ENCODE data around the gene BMP6.

The BMP6 gene

DNA sequence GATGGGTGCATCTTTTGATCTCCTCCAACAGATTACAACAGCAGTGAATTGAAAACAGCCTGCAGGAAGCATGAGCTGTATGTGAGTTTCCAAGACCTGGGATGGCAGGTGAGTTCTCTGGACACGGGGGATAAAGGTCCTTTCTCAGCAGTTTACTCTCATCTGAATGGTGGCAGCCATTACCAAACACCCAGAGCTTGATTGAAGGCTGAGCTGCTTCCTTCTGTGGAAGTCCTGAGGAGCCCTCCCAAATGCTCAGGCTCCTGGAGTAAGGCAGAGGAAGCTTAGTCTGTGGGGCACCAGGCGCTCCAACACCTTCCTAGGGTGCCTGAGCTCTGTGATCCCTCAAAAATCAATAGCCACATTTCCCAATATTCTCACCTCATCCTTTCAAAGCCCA lies 153.1 kb downstream of the BMP6 start:
- H3K4me3 Mint-ChIP-seq: no peak overlapping the region
- H3K9me3 Mint-ChIP-seq: no peaks in the 10 kb centered on the region
- H3K36me3 Mint-ChIP-seq (ENCODE audit: insufficient read depth): peaks cover 12% of the 10 kb centered on the region
- no peak overlapping the region for H3K27ac Mint-ChIP-seq (ENCODE audit: low read depth)
- ATAC-seq (replicated peaks; ENCODE audit: extremely low read depth, poor library complexity, severe bottlenecking): no peak
- no peaks in the 10 kb centered on the region for H3K27me3 Mint-ChIP-seq
- H3K4me1 Mint-ChIP-seq: no peaks in the 10 kb centered on the region
- no peak for DNase-seq (ENCODE audit: low spot score in 2 of 2)

DNA sequence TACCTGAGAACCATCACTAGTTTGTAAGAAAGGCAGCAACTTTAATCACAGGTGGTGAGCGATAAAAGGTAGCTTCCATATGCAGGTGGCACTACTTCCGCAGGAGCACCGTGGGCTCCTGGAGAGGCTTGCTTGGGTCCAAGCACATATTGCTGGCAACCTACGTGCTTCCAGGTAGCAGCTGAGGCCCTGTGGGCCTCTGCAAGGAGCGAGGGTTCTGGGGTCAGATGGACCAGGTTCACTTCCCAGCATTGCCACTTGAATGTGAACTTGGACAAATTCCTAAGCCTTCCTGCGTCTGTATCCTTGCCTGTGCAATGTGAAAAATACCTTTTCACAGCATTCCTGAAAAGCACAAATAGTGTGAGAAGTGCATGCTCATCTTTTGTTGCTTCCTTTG lies 153.7 kb downstream of the BMP6 start:
- Mint-ChIP-seq H3K4me3 (no peak overlapping the region), H3K27me3 (no peaks in the 10 kb centered on the region), H3K36me3 (ENCODE audit: insufficient read depth) (peaks cover 14% of the 10 kb centered on the region), H3K27ac (ENCODE audit: low read depth) (no peak overlapping the region), H3K4me1 (no peaks in the 10 kb centered on the region), H3K9me3 (no peaks in the 10 kb centered on the region)
- DNase-seq (ENCODE audit: low spot score in 2 of 2) (no peak), ATAC-seq (replicated peaks; ENCODE audit: extremely low read depth, poor library complexity, severe bottlenecking) (no peak)

DNA sequence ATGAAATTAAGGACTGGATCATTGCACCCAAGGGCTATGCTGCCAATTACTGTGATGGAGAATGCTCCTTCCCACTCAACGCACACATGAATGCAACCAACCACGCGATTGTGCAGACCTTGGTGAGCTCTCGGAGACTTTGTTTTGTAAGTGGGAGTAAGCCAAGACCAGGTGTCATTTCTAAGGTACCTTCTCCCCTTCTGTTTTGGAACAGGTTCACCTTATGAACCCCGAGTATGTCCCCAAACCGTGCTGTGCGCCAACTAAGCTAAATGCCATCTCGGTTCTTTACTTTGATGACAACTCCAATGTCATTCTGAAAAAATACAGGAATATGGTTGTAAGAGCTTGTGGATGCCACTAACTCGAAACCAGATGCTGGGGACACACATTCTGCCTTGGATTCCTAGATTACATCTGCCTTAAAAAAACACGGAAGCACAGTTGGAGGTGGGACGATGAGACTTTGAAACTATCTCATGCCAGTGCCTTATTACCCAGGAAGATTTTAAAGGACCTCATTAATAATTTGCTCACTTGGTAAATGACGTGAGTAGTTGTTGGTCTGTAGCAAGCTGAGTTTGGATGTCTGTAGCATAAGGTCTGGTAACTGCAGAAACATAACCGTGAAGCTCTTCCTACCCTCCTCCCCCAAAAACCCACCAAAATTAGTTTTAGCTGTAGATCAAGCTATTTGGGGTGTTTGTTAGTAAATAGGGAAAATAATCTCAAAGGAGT lies 154.2 kb downstream of the BMP6 start:
- ATAC-seq (replicated peaks; ENCODE audit: extremely low read depth, poor library complexity, severe bottlenecking) (no peak), DNase-seq (ENCODE audit: low spot score in 2 of 2) (no peak)
- no peaks in the 10 kb centered on the region for H3K27me3 Mint-ChIP-seq
- no peaks in the 10 kb centered on the region for H3K9me3 Mint-ChIP-seq
- H3K27ac Mint-ChIP-seq (ENCODE audit: low read depth): no peak overlapping the region
- peaks cover 17% of the 10 kb centered on the region for H3K36me3 Mint-ChIP-seq (ENCODE audit: insufficient read depth)
- no peak overlapping the region for H3K4me3 Mint-ChIP-seq
- no peaks in the 10 kb centered on the region for H3K4me1 Mint-ChIP-seq

DNA sequence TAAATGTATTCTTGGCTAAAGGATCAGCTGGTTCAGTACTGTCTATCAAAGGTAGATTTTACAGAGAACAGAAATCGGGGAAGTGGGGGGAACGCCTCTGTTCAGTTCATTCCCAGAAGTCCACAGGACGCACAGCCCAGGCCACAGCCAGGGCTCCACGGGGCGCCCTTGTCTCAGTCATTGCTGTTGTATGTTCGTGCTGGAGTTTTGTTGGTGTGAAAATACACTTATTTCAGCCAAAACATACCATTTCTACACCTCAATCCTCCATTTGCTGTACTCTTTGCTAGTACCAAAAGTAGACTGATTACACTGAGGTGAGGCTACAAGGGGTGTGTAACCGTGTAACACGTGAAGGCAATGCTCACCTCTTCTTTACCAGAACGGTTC lies 154.8 kb downstream of the BMP6 start:
- Mint-ChIP-seq H3K4me3 (no peak overlapping the region), H3K27me3 (no peaks in the 10 kb centered on the region), H3K4me1 (no peaks in the 10 kb centered on the region), H3K27ac (ENCODE audit: low read depth) (no peak overlapping the region), H3K9me3 (no peaks in the 10 kb centered on the region), H3K36me3 (ENCODE audit: insufficient read depth) (peaks cover 18% of the 10 kb centered on the region)
- no peak for ATAC-seq (replicated peaks; ENCODE audit: extremely low read depth, poor library complexity, severe bottlenecking)
- DNase-seq (ENCODE audit: low spot score in 2 of 2): no peak

DNA sequence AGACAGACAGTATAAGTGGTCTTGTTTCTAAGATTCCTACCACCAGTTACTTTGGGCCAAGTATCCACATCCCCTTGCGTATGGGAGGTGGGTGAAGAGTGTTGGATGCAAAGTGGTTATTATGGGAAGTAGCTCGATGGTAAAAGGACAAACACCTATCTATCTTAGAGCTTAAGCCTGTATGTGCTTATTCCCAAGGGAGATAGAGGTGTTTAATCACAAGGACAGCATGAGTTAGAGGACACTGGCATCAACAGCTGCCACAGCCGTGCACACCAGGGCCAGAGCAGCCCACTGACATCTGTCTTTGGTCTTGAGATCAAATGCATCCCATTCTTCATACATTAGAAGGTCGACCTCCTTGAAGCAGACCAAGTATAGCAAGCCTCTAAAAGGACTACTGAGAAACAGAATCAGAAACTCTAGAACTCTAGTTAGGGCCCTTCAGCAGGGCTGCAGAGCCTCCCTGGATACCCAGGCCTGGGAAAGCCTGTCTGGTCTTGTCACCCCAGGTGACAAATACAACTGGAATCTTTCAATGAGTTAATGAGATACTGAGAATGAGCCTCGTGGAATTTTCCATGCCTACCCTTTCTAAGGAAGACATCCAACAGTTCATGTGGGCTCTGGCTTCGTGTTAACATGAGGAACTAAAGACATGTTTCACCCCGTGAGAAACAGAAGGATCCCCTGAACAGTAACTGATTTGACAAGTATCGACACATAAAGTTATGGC lies 156.0 kb downstream of the BMP6 start:
- Mint-ChIP-seq H3K27ac (ENCODE audit: low read depth) (no peak overlapping the region), H3K27me3 (no peaks in the 10 kb centered on the region), H3K4me1 (no peaks in the 10 kb centered on the region), H3K36me3 (ENCODE audit: insufficient read depth) (peaks cover 22% of the 10 kb centered on the region), H3K9me3 (no peaks in the 10 kb centered on the region), H3K4me3 (no peak overlapping the region)
- no peak for DNase-seq (ENCODE audit: low spot score in 2 of 2)
- ATAC-seq (replicated peaks; ENCODE audit: extremely low read depth, poor library complexity, severe bottlenecking): no peak

DNA sequence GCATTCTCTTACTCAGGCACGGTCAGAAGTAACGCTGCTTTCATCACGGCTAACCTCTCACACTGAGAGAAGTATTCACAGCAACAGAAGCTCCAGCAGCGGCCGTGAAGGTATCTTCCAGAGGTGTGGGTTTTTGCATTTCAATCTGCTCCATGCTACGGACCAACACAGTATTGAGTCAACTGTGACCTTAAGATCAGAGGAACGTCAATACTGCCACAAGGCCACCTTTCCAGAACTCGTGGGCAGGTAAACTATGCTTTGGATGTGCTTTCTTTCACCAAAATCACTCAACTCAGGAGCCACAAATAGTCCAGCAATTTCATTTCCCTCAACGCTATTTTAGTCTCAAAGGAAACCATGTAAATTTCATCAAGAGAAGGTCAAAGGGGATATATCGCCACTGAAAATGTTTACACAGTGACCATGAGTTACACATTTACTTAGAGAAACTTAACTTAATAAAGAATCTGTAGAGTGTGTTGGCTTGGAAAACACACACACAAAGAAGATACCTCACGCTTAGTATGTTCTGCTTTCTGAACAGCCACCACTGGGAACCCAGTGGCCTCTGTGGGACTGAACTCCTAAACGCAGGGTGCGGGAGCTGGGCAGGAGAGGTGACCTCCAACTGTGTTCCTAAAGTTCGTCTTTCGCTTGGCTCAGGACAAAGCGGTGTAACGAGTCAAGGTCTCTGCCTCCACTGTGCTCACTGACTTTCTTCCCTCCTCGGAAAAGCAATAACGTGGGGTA lies 156.8 kb downstream of the BMP6 start:
- H3K27me3 Mint-ChIP-seq: no peaks in the 10 kb centered on the region
- no peak overlapping the region for H3K27ac Mint-ChIP-seq (ENCODE audit: low read depth)
- no peaks in the 10 kb centered on the region for H3K9me3 Mint-ChIP-seq
- no peak overlapping the region for H3K4me3 Mint-ChIP-seq
- peaks cover 22% of the 10 kb centered on the region for H3K36me3 Mint-ChIP-seq (ENCODE audit: insufficient read depth)
- no peak for DNase-seq (ENCODE audit: low spot score in 2 of 2)
- H3K4me1 Mint-ChIP-seq: no peaks in the 10 kb centered on the region
- ATAC-seq (replicated peaks; ENCODE audit: extremely low read depth, poor library complexity, severe bottlenecking): no peak

DNA sequence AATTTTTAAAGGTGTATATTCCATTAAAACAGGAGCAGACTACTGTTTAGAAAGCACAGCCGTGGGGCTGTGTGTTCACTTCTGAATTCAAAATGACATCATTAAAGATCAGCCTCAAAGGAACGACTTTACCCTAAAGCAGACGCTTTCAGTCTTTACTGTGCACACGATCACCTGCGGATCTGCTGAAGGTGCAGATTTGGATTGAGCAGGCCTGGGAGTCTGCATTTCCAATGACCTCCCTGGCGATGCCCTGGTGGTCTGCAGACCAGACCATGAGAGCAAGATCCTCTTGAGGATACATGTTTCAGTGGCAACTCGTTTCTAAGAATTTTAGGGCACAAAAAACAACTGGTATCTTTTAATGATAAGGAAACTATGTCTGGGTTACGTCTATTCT lies 157.5 kb downstream of the BMP6 start:
- Mint-ChIP-seq H3K27ac (ENCODE audit: low read depth) (no peak overlapping the region), H3K27me3 (no peaks in the 10 kb centered on the region), H3K9me3 (no peaks in the 10 kb centered on the region), H3K4me3 (no peak overlapping the region), H3K4me1 (no peaks in the 10 kb centered on the region), H3K36me3 (ENCODE audit: insufficient read depth) (peaks cover 22% of the 10 kb centered on the region)
- ATAC-seq (replicated peaks; ENCODE audit: extremely low read depth, poor library complexity, severe bottlenecking) (no peak), DNase-seq (ENCODE audit: low spot score in 2 of 2) (no peak)

DNA sequence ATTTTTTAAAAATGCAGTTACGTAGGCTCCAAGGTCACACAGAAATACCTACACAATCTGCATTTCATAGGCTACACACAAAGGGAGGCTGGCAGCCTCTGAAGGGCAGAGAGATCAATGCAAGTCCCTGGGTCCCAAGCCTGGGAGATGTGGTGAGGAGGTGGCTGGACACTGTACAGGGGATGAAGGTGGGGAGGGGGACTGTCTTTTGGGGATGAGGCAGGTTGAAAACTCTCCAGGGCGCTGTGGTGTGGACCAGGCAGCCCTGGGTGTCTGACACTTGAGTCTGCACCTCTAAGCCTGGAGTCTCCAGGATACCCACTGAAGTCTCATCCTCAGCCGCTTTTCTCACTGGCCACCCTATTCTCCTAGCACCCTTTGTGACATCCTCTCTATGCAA lies 160.2 kb downstream of the BMP6 start:
- Mint-ChIP-seq H3K27ac (ENCODE audit: low read depth) (no peak overlapping the region), H3K4me1 (no peaks in the 10 kb centered on the region), H3K9me3 (no peaks in the 10 kb centered on the region), H3K27me3 (no peaks in the 10 kb centered on the region), H3K36me3 (ENCODE audit: insufficient read depth) (peaks cover 24% of the 10 kb centered on the region), H3K4me3 (no peak overlapping the region)
- DNase-seq (ENCODE audit: low spot score in 2 of 2): no peak
- no peak for ATAC-seq (replicated peaks; ENCODE audit: extremely low read depth, poor library complexity, severe bottlenecking)

DNA sequence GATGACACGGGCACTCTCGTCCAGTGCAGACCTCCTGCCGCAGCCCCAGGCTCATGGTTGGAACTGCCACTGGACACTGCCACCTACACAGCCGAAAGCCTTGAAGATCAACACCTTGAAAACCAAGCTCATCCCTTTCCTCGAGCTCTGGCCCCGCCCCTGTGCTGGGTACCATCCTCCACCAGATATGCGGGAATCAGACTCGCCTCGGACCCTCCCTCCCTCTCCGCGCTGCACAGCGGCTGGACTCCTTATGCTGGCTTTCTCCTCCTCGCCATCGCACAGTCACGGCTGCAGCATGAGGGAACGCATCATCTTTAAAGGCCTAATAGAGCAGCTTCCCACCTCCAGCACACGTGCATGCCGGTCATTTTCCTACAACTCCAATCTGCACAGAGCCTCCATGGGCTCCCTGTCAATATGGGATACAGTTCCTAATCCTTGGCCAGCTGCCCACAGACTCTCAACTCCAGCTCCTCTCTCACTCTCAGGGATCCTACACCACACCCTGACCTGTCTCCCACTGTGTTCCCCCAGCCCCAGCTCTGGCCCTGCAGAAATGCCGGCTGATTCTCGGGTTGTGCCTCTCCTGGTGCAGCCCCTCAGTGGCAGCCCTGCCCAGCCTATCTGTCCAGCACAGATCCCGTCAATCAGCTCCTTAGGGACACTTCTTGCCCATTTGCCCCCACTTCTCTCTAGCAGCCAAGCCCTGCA lies 161.5 kb downstream of the BMP6 start:
- Mint-ChIP-seq H3K9me3 (no peaks in the 10 kb centered on the region), H3K36me3 (ENCODE audit: insufficient read depth) (peaks cover 22% of the 10 kb centered on the region), H3K27me3 (no peaks in the 10 kb centered on the region), H3K4me3 (no peak overlapping the region), H3K27ac (ENCODE audit: low read depth) (no peak overlapping the region), H3K4me1 (no peaks in the 10 kb centered on the region)
- ATAC-seq (replicated peaks; ENCODE audit: extremely low read depth, poor library complexity, severe bottlenecking) (no peak), DNase-seq (ENCODE audit: low spot score in 2 of 2) (no peak)

DNA sequence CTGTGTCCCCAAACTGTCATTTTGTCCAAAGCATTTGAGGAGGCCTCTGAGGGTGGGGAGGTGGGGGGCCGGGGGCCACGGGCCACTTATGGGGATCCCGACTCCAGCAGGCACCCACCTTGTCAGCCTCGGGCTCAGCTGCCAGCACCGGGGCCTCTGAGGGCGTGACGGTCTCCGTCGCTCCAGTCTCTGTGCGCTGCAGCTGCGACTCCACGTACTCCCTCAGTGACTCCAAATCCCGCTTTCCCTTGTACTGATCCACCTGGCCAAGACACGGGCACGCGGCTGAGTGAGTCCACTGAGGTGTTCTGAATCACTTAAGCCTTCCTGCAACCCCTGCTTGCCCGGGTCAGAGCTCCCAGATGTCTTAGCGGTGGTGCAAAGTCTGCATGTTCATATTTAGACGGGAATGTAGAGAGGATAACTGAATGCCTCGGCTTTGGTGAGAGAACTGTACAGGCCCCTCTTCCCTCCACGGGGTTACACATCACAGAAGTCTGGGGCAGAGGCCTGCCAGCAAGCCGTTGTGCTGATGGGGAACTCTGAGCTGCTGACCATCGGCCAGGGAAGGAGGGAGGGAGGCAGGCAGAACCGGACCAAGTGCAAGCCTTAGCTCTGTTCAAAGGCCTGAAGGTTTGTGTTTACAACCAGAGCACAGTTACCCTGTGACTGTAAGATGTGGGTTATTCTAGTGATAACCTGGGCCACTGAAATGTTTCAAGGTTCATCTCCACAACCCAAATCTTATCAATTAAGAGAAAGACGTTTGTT lies 162.9 kb downstream of the BMP6 start:
- no peaks in the 10 kb centered on the region for H3K4me1 Mint-ChIP-seq
- H3K36me3 Mint-ChIP-seq (ENCODE audit: insufficient read depth): peaks cover 14% of the 10 kb centered on the region
- no peak for DNase-seq (ENCODE audit: low spot score in 2 of 2)
- H3K27me3 Mint-ChIP-seq: no peaks in the 10 kb centered on the region
- H3K4me3 Mint-ChIP-seq: no peak overlapping the region
- H3K27ac Mint-ChIP-seq (ENCODE audit: low read depth): no peak overlapping the region
- H3K9me3 Mint-ChIP-seq: no peaks in the 10 kb centered on the region
- no peak for ATAC-seq (replicated peaks; ENCODE audit: extremely low read depth, poor library complexity, severe bottlenecking)

DNA sequence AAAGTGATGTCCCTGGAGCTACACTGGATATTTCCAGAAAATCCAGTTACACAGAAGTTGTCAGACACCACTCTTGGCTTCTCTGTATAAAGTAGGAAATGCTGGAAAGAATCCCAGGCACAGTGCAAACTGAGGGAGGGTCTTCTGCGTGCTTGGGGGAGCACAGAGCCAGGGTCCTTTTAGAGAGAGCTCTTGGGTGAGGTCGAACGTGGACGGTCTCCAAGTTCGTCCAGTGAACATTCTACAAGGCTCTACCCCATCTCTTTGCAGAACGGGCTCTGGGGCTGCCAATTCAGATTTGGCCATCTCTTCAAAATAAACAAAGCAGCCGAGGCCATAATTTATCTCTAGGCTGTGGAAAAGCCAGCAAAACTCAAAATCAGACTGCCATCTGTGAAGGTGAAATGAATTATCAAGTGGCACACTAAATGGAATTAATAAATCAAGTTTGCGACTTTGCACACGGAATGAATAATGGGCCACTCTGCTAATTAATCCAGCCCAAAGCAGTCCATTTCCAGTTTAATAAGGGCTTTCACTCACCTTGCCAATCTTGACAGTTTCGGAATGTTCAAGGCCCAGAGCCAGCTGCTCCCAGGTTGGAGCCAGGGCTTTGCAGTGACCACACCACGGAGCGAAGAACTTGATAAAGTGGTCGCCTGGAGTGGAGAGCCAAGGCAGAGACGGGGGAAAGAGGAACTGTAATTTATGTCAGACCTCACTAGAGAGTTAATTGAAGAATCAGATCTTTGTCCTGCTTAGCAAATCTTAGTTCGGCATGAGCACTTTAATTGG lies 165.4 kb downstream of the BMP6 start:
- no peaks in the 10 kb centered on the region for H3K9me3 Mint-ChIP-seq
- DNase-seq (ENCODE audit: low spot score in 2 of 2): no peak
- H3K4me1 Mint-ChIP-seq: no peaks in the 10 kb centered on the region
- H3K36me3 Mint-ChIP-seq (ENCODE audit: insufficient read depth): peaks cover 5% of the 10 kb centered on the region
- no peak for ATAC-seq (replicated peaks; ENCODE audit: extremely low read depth, poor library complexity, severe bottlenecking)
- no peak overlapping the region for H3K4me3 Mint-ChIP-seq
- H3K27ac Mint-ChIP-seq (ENCODE audit: low read depth): no peak overlapping the region
- no peaks in the 10 kb centered on the region for H3K27me3 Mint-ChIP-seq

Measured in central memory CD8-positive, alpha-beta T cell (primary cell).